HepG2 (cell line): ENCODE results near the gene CLEC18C. TPM values are rescaled to one million over a fixed set of nuclear protein-coding genes. Genes with fewer than 3 reads are reported as not detected.

Source experiments
- FIP1L1 ChIP-seq: fragments of 200-400 bp; formaldehyde crosslinking; IDR thresholded peaks from 2 replicates; pipeline ENCODE4 v1.6.1; 2018; ENCODE audit warnings: low read depth, mild to moderate bottlenecking, low read length, moderate library complexity, borderline replicate concordance; ENCODE audit not compliant: insufficient read depth
- HHEX ChIP-seq: IDR thresholded peaks from 2 replicates; pipeline ENCODE4 v1.6.1; 2016; ENCODE audit warnings: control low read depth
- HNRNPK ChIP-seq: fragments of 200-400 bp; formaldehyde crosslinking; IDR thresholded peaks from 2 replicates; pipeline ENCODE4 v1.6.1; 2018; ENCODE audit warnings: low read length, low read depth, moderate library complexity, mild to moderate bottlenecking; ENCODE audit not compliant: poor library complexity, severe bottlenecking
- KMT2B ChIP-seq: IDR thresholded peaks from 2 replicates; pipeline ENCODE4 v1.6.1; 2016; ENCODE audit warnings: missing genetic modification reagents, missing compliant biosample characterization
- MAF1 ChIP-seq: sonication (generic); formaldehyde crosslinking; IDR thresholded peaks from 2 replicates; pipeline ENCODE4 v1.5.0; 2020; ENCODE audit warnings: missing genetic modification reagents, borderline replicate concordance
- MLLT10 ChIP-seq: sonication (generic); formaldehyde crosslinking; IDR thresholded peaks from 2 replicates; pipeline ENCODE4 v1.4.0; 2020; ENCODE audit warnings: missing genetic modification reagents
- NFYC ChIP-seq: IDR thresholded peaks from 2 replicates; pipeline ENCODE4 v1.6.1; 2016; ENCODE audit warnings: missing genetic modification reagents, missing compliant biosample characterization
- NR0B2 ChIP-seq: sonication (generic); formaldehyde crosslinking; IDR thresholded peaks from 2 replicates; pipeline ENCODE4 v1.4.0; 2020; ENCODE audit warnings: mild to moderate bottlenecking, missing genetic modification reagents
- PITX1 ChIP-seq: sonication (generic); formaldehyde crosslinking; IDR thresholded peaks from 2 replicates; pipeline ENCODE4 v1.5.1; 2020; ENCODE audit warnings: mild to moderate bottlenecking, missing genetic modification reagents
- RAD21 ChIP-seq: fragments of 450-650 bp; formaldehyde crosslinking; IDR thresholded peaks from 2 replicates; pipeline ENCODE4 v1.5.0; 2020; ENCODE audit warnings: mild to moderate bottlenecking
- SATB2 ChIP-seq: sonication (generic); formaldehyde crosslinking; IDR thresholded peaks from 2 replicates; pipeline ENCODE4 v1.5.0; 2020; ENCODE audit warnings: missing genetic modification reagents
- SNRNP70 ChIP-seq: fragments of 200-400 bp; formaldehyde crosslinking; IDR thresholded peaks from 2 replicates; pipeline ENCODE4 v1.6.1; 2017; ENCODE audit warnings: mild to moderate bottlenecking, low read depth, low read length, moderate library complexity
- SP140L ChIP-seq: sonication (generic); formaldehyde crosslinking; IDR thresholded peaks from 2 replicates; pipeline ENCODE4 v1.4.0; 2020; ENCODE audit warnings: missing genetic modification reagents, borderline replicate concordance
- SRSF1 ChIP-seq: fragments of 200-400 bp; formaldehyde crosslinking; optimal IDR thresholded peaks from 2 replicates; pipeline ENCODE3; 2017; ENCODE audit warnings: mild to moderate bottlenecking, low read depth, low read length, moderate library complexity
- SUZ12 ChIP-seq: fragments of 150-350 bp; IDR thresholded peaks from 2 replicates; pipeline ENCODE4 v1.6.1; 2014; ENCODE audit warnings: low read depth, low read length
- TAF1 ChIP-seq: sonication (generic); formaldehyde crosslinking; IDR thresholded peaks from 2 replicates; pipeline ENCODE4 v1.4.0; 2020; ENCODE audit warnings: missing genetic modification reagents
- TCF12 ChIP-seq, 2 experiments: fragments of 450-650 bp in 1 of 2; sonication (generic) in 1 of 2; formaldehyde crosslinking in 1 of 2; IDR thresholded peaks; 2 replicates each; pipeline versions ENCODE4 v1.6.1 to v1.8.0; 2017 to 2022; ENCODE audit warnings: antibody characterized with exemption in 1 of 2, mild to moderate bottlenecking in 1 of 2, missing genetic modification reagents in 1 of 2, moderate library complexity in 1 of 2
- XBP1 ChIP-seq: sonication (generic); formaldehyde crosslinking; IDR thresholded peaks from 2 replicates; pipeline ENCODE4 v1.5.0; 2020; ENCODE audit warnings: missing genetic modification reagents
- ZNF136 ChIP-seq: sonication (generic); formaldehyde crosslinking; IDR thresholded peaks from 2 replicates; pipeline ENCODE4 v1.8.1; 2022; ENCODE audit warnings: low read depth, mild to moderate bottlenecking, moderate library complexity, missing genetic modification reagents
- ZNF225 ChIP-seq: sonication (generic); formaldehyde crosslinking; IDR thresholded peaks from 2 replicates; pipeline ENCODE4 v1.4.0; 2020; ENCODE audit warnings: mild to moderate bottlenecking, missing genetic modification reagents
- ZNF274 ChIP-seq: sonication (generic); formaldehyde crosslinking; IDR thresholded peaks from 2 replicates; pipeline ENCODE4 v1.5.1; 2020; ENCODE audit warnings: mild to moderate bottlenecking, missing genetic modification reagents
- ZNF496 ChIP-seq: sonication (generic); formaldehyde crosslinking; IDR thresholded peaks from 2 replicates; pipeline ENCODE4 v1.8.1; 2023; ENCODE audit warnings: mild to moderate bottlenecking, moderate library complexity, missing genetic modification reagents; ENCODE audit not compliant: insufficient replicate concordance
- ZNF562 ChIP-seq: sonication (generic); formaldehyde crosslinking; IDR thresholded peaks from 2 replicates; pipeline ENCODE4 v1.8.0; 2022; ENCODE audit warnings: missing genetic modification reagents, borderline replicate concordance
- ZNF781 ChIP-seq: sonication (generic); formaldehyde crosslinking; IDR thresholded peaks from 2 replicates; pipeline ENCODE4 v1.5.1; 2020; ENCODE audit warnings: borderline replicate concordance, mild to moderate bottlenecking, missing genetic modification reagents; ENCODE audit errors: not compliant biosample characterization
- ZNF782 ChIP-seq: sonication (generic); formaldehyde crosslinking; IDR thresholded peaks from 2 replicates; pipeline ENCODE4 v1.4.0; 2020; ENCODE audit warnings: missing genetic modification reagents, mild to moderate bottlenecking, borderline replicate concordance
- ZSCAN20 ChIP-seq: sonication (generic); formaldehyde crosslinking; IDR thresholded peaks from 2 replicates; pipeline ENCODE4 v1.4.0; 2020; ENCODE audit warnings: missing genetic modification reagents, mild to moderate bottlenecking, borderline replicate concordance
- polyA plus RNA-seq, 8 experiments: library from polyadenylated mRNA; depleted of rRNA in 3 of 8; stranded (reverse) in 7 of 8; unstranded in 1 of 8; fragments of >200 nt; fragmentation: Illumina TruSeq in 4 of 8; extraction: Trizol in 4 of 8; gene quantifications; 2 replicates each; pipeline versions ENCODE4 v1.2.1 to v1.2.3, GENCODE V29; 2011 to 2016; ENCODE audit warnings: low read depth in 4 of 8, missing spikeins in 1 of 8, mixed read lengths in 1 of 8; ENCODE audit not compliant: insufficient read depth in 1 of 8
- total RNA-seq, 5 experiments: library from RNA; depleted of rRNA; stranded (reverse); fragments of >200 nt; fragmentation: Illumina TruSeq; extraction: Trizol; gene quantifications; 2 replicates each; pipeline ENCODE4 v1.2.3, GENCODE V29; 2016; ENCODE audit warnings: low read depth in 1 of 5
- TF ChIP-seq, protein P1 (sequence below): sonication (generic); formaldehyde crosslinking; IDR thresholded peaks from 2 replicates; pipeline ENCODE4 v1.4.0; 2020; ENCODE audit warnings: missing genetic modification reagents
- TF ChIP-seq, protein P2 (sequence below): IDR thresholded peaks from 2 replicates; pipeline ENCODE4 v1.6.1; 2016

Gene CLEC18C
- total and polyA plus RNA-seq, 2 of the 13 experiments (the other 11 are each of a cell fraction or from before 2014, with no cell fraction given) = 0.15 to 0.29 TPM

DNA sequence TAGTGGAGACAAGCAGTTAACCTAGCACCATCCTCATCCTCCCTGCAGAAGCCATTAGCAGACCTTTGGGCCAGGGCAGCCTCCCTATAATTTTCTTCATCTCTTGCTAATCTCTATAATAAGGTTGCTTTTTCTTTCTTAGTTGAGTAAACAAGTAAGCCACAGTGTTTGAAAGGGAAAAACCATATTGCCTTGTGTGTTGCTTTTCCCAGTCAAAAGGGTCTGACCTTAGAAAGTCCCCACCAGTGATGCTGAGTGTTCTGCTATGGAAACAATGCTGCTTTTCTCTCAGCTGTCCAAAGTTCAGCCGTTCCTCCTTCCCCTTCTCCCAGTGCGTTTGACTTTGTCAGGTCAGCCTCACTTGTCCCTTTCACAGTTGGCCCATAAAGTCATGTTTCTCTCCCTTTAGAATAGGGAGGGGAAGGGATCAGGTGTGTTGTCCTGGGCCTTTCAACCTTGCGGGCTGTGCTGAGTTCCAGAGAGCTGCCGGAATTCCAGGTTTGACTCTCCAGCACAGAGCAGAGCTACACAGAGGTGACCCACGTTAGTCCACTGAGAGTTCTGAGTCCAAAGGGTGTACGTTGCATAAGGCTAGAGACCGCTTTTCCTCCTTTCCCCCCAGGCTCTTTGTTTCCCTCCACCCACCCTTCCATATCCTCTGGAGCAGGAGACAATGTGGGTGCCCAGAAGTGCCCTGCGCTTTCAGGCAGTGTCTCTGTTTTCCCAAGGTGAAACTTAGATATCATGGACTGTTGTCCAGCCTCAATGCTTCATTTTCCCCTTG, 15.9 kb upstream of the CLEC18C start (continued):
- TF ChIP-seq FIP1L1 (no peak), SUZ12 (no peak), MAF1 (CRISPR knock-in tag) (no peak), TCF12 (IDR thresholded peaks at IDR 0.05) (no peak), TCF12 (CRISPR knock-in tag; IDR thresholded peaks at IDR 0.05) (no peak; the same call in 1 of the 2 replicates), SRSF1 (no peak), KMT2B (CRISPR knock-in tag) (no peak), HHEX (no peak), XBP1 (CRISPR knock-in tag) (no peak), ZNF225 (no peak), ZNF782 (CRISPR knock-in tag) (peak; percentile 42; the same call in 1 of the 2 replicates), ZNF274 (CRISPR knock-in tag) (peak; percentile 19), TAF1 (CRISPR knock-in tag) (peak; percentile 33; the same call in 1 of the 2 replicates), SATB2 (CRISPR knock-in tag) (no peak), ZNF562 (no peak), ZNF496 (CRISPR knock-in tag) (no peak), ZNF136 (peak; percentile 84; the same call in 1 of the 2 replicates), MLLT10 (no peak), NFYC (CRISPR knock-in tag) (peak; percentile 24; the same call in 1 of the 2 replicates), NR0B2 (no peak), SNRNP70 (no peak), SP140L (CRISPR knock-in tag) (no peak), PITX1 (CRISPR knock-in tag) (peak; percentile 75), ZSCAN20 (CRISPR knock-in tag) (no peak), ZNF781 (no peak), RAD21 (peak; percentile 48; the same call in 1 of the 2 replicates), HNRNPK (no peak)
- TF ChIP-seq, protein P1, sequence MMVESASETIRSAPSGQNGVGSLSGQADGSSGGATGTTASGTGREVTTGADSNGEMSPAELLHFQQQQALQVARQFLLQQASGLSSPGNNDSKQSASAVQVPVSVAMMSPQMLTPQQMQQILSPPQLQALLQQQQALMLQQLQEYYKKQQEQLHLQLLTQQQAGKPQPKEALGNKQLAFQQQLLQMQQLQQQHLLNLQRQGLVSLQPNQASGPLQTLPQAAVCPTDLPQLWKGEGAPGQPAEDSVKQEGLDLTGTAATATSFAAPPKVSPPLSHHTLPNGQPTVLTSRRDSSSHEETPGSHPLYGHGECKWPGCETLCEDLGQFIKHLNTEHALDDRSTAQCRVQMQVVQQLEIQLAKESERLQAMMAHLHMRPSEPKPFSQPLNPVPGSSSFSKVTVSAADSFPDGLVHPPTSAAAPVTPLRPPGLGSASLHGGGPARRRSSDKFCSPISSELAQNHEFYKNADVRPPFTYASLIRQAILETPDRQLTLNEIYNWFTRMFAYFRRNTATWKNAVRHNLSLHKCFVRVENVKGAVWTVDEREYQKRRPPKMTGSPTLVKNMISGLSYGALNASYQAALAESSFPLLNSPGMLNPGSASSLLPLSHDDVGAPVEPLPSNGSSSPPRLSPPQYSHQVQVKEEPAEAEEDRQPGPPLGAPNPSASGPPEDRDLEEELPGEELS = peak; percentile 71
- TF ChIP-seq, protein P2, sequence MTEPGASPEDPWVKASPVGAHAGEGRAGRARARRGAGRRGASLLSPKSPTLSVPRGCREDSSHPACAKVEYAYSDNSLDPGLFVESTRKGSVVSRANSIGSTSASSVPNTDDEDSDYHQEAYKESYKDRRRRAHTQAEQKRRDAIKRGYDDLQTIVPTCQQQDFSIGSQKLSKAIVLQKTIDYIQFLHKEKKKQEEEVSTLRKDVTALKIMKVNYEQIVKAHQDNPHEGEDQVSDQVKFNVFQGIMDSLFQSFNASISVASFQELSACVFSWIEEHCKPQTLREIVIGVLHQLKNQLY (CRISPR knock-in tag) = peak; percentile 71; the same call in 1 of the 2 replicates
